Natural killer cell treated with Interleukin-12 subunit alpha and Interleukin-12 subunit beta and Interleukin-15 and Interleukin-18, amount 100 ng/mL, for 72 hours (primary cell): ENCODE measurements around the gene DDO. TPM values are rescaled to one million over a fixed set of nuclear protein-coding genes. Genes with fewer than 3 reads are reported as not detected.

Experiments
- ATAC-seq, 2 donors: fragments of 150-1000 bp; cut with Tn5 transposase in 1 of 2; sonication (Bioruptor Pico), chemical (Tn5 transposase) in 1 of 2; 2 replicates each; pipeline ENCODE4 v1.10.0; 2021
- DNase-seq: peaks from one replicate; pipeline ENCODE4 v3.0.0; 2022; ENCODE audit warnings: low spot score
- H3K27ac Mint-ChIP-seq, 2 donors: 1 replicate in 1 of 2; 2 replicates in 1 of 2; pipeline ENCODE4 v1.8.0; 2022; ENCODE audit warnings: mixed read lengths in 2 of 2, mild to moderate bottlenecking in 1 of 2, moderate library complexity in 1 of 2
- H3K27me3 Mint-ChIP-seq, 2 donors: 1 replicate in 1 of 2; 2 replicates in 1 of 2; pipeline ENCODE4 v1.8.0; 2022; ENCODE audit warnings: mixed read lengths in 2 of 2
- H3K36me3 Mint-ChIP-seq: one replicate; pipeline ENCODE4 v1.8.0; 2022; ENCODE audit warnings: mixed read lengths
- H3K4me1 Mint-ChIP-seq, 2 donors: 1 replicate in 1 of 2; 2 replicates in 1 of 2; pipeline ENCODE4 v1.8.0; 2022; ENCODE audit warnings: low read depth in 2 of 2, mixed read lengths in 2 of 2, mild to moderate bottlenecking in 1 of 2
- H3K4me3 Mint-ChIP-seq: one replicate; pipeline ENCODE4 v1.8.0; 2022; ENCODE audit warnings: mixed read lengths
- H3K9me3 Mint-ChIP-seq: 2 replicates; pipeline ENCODE4 v1.8.0; 2022; ENCODE audit warnings: mixed read lengths
- total RNA-seq, 2 donors: library from RNA; stranded (reverse); gene quantifications; one replicate each; pipeline ENCODE4 v1.2.3, GENCODE V29; 2022

The DDO gene
- total RNA-seq, 2 donors from 2014 or later, result 0.33 TPM; not detected in 1

DNA sequence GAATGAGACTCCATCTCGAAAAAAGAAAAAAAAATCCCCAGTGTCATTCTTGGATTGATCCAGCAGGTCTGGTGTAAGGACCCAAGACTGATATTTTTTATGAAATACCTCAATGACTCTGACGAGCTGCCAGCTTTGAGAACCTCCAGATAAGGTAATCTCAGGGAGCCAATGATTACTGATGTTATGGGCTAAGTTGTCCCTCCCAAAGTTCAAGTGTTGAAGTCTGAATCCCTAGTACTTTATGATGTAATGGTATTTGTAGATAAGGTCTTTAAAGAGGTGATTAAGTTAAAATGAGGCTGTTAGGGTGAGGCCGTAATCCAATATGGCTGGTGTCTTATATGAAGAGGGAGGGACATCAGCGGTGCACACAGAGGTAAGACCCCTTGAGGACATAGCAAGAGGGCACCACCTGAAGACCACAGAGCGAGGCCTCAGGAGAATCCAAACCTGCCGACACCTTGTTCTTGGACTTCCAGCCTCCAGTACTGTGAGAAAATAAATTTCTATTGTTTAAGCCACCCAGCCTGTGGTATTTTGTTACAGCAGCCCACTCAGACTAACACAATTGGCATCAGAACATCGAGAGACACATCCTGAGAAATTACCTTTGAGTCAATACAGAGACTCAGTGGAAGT, 19.7 kb upstream of the DDO start:
- DNase-seq (no peak), ATAC-seq (no peak)
- Mint-ChIP-seq H3K27ac (no peak overlapping the region), H3K27me3 (peaks cover 1 to 10% of the 10 kb centered on the region in 2 donors), H3K4me1 (no peaks in the 10 kb centered on the region), H3K4me3 (no peak overlapping the region), H3K36me3 (no peaks in the 10 kb centered on the region), H3K9me3 (no peaks in the 10 kb centered on the region)

DNA sequence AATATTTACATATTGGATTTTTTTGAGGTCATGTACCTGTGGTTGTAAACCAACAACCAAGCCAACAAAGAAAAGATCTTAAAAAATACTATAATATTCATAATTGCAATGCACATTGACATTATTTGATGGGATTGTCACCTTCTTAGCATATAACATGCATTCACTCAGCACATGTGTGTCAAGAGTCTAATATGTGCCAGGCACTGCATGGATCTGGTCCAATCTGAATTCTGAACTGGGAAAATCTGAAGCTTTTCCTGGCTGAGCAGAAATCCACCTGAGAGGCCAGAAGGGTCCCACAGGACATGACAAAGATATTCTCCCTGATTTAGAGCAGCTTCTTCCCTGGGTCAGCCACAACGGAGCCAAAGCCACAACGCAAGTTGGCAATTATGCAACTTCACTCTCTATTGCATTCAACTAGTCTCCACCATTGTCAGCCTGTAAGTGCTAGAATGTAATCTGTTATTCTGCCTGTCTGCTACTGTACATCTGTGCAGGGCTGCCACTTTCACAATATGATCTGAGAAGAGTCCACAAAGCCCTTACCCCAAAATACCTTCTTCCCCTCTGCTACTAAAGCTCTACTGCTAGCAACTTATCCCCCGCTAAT, 17.0 kb upstream of the DDO start:
- Mint-ChIP-seq H3K4me1 (no peaks in the 10 kb centered on the region), H3K27me3 (peaks cover 3 to 17% of the 10 kb centered on the region in 2 donors), H3K4me3 (no peak overlapping the region), H3K27ac (no peak overlapping the region), H3K36me3 (no peaks in the 10 kb centered on the region), H3K9me3 (no peaks in the 10 kb centered on the region)
- peak in 1 of 2 donors; percentile 9 for ATAC-seq
- DNase-seq, result no peak

DNA sequence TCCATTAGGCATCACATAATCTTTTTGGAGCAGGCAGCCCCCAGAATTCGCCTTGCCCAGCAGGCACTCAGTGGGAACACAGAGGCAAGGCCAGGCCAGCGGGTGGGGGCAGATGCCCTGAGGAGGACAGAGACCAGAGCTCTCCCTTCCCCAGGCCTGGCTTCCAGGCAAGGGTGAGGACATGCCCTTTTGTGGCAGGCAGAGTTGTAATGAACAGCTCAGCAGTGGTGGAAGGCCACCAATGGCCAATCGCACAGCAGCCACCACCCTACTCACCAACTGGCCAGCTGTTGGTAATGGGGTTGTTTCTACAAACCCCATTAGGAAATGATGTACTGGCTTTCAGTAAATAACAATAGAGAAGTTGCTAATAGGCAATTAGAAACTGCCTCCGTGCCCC, 15.4 kb upstream of the DDO start:
- Mint-ChIP-seq H3K27me3 (peaks cover 8 to 18% of the 10 kb centered on the region in 2 donors), H3K9me3 (no peaks in the 10 kb centered on the region), H3K4me3 (no peak overlapping the region), H3K36me3 (no peaks in the 10 kb centered on the region), H3K27ac (no peak overlapping the region), H3K4me1 (no peaks in the 10 kb centered on the region)
- ATAC-seq (peak in 1 of 2 donors; percentile 46), DNase-seq (no peak)

DNA sequence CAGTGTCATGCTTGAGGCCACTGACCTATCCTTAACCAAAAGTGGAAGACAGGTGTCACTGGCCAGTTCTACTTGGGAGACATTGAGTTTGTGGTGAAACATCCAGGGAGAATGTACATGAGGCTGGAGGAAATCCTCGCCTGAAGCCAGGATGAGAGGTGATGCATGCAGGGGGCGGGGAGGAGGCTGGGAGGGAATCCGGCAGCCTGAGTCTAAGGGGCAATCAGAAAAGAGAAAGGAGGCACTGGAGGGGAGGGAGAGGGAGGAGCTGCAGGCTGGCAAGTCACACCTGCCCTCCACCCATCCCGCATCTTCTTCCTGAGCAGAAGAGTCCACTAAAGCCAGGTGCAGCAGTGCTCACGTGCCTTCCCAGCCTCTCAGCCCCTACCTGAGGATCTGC, 14.9 kb upstream of the DDO start:
- no peaks in the 10 kb centered on the region for H3K4me1 Mint-ChIP-seq
- peaks cover 11 to 18% of the 10 kb centered on the region in 2 donors for H3K27me3 Mint-ChIP-seq
- no peak overlapping the region for H3K27ac Mint-ChIP-seq
- no peaks in the 10 kb centered on the region for H3K36me3 Mint-ChIP-seq
- DNase-seq, result no peak
- peak in 1 of 2 donors; percentile 6 for ATAC-seq
- no peaks in the 10 kb centered on the region for H3K9me3 Mint-ChIP-seq
- H3K4me3 Mint-ChIP-seq, result no peak overlapping the region

DNA sequence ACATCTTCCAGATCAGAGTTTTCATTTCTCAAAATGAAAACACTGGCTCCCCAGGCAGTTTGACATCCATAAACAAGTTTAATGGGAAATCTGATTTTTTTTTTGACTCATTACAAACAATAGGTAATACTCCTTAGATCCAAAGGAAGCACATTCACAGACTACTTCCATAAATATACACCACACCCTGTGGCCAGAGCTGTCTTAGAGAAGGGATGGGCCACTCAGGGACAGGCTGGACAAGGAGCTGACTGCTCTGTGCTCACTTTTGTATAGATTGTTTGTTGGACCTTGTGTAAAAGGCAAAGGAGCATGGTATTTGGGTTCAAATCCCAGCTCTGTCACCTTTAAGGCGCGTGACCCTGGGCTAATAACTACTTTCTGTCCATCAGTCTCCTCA, 12.8 kb upstream of the DDO start:
- no peaks in the 10 kb centered on the region for H3K9me3 Mint-ChIP-seq
- H3K4me1 Mint-ChIP-seq, result no peaks in the 10 kb centered on the region
- DNase-seq (no peak), ATAC-seq (no peak)
- H3K36me3 Mint-ChIP-seq, result no peaks in the 10 kb centered on the region
- H3K27ac Mint-ChIP-seq, result no peak overlapping the region
- H3K27me3 Mint-ChIP-seq, result peaks cover 21 to 30% of the 10 kb centered on the region in 2 donors
- H3K4me3 Mint-ChIP-seq, result no peak overlapping the region

DNA sequence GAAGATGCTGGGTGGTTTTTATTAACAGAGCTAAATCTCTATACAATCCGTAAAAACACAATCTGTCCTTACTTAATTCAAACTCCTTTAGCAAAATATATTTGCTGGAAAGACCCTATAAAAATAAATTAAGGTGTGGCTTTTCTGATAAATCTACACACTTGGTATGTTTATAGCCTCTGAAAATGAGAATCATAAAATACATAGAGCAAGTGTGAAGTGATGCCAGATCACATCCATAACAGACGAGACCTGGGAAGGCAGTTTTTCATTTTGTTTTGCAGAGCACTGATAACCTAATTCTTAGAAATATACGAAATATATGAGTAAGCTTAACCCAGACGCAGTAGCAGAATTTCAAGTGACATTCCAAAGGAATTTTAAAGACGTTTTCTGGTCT, 10.4 kb upstream of the DDO start:
- peaks cover 7% of the 10 kb centered on the region for H3K9me3 Mint-ChIP-seq
- no peak for DNase-seq
- peaks cover 34 to 44% of the 10 kb centered on the region in 2 donors for H3K27me3 Mint-ChIP-seq
- H3K36me3 Mint-ChIP-seq, result peaks cover 10% of the 10 kb centered on the region
- no peak for ATAC-seq
- H3K4me1 Mint-ChIP-seq, result peaks cover 11 to 12% of the 10 kb centered on the region in 2 donors
- no peak overlapping the region for H3K4me3 Mint-ChIP-seq
- H3K27ac Mint-ChIP-seq, result no peak overlapping the region

DNA sequence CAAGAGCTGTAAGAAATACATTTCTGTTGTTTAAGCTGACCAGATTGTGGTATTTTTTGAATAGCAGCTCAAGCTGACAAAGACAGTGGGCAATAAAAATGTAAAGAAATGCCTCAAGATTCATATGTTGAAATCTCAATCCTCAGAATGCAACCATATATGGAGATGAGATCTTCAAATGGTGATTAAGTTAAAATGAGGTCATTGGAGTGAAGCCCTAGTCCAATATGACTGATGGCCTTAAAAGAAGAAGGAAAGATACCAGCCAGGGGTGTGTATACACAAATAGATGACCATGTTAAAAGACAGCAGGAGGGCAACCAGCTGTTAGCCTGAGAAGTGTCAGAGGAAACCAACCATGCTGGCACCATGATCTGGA, 7.1 kb upstream of the DDO start:
- Mint-ChIP-seq H3K4me3 (no peak overlapping the region), H3K4me1 (peaks cover 12 to 14% of the 10 kb centered on the region in 2 donors), H3K27ac (peak overlapping the region in 1 of 2 donors; percentile 38), H3K9me3 (peaks cover 7% of the 10 kb centered on the region), H3K27me3 (peaks cover 45 to 54% of the 10 kb centered on the region in 2 donors), H3K36me3 (peaks cover 10% of the 10 kb centered on the region)
- ATAC-seq (no peak), DNase-seq (no peak)

DNA sequence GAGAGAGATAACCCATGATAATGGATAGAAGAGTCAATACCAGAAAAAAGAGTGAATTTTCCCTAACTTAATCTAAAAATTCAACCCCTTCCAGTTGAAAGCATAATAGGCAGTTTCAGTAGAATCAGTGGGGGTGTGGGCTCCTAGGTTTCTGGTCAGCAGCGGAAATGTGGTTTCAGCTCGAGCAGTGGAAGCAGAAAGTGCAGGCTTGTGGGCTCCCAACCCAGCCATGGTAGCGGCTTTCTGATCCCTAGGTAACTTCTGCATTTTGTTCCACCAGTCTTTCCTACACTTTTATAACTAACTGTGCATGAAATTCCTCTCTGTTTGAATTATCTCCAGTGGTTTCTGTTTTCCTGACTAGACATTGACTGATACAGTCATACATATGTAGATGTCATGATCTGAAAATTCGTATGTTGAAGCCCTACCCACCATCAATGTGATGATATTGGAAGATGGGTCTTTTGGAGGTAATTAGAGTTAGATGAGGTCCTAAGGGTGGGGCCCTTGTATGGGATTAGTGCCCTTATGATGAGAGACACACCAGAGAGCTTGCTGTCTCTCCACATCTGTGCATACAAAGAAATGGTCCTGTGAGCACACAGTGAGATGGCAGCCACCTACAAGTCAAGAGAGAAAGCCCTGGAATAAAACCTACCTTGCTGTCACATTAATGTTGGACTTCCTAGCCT, 6.5 kb upstream of the DDO start:
- Mint-ChIP-seq H3K27me3 (peaks cover 45 to 54% of the 10 kb centered on the region in 2 donors), H3K4me3 (no peak overlapping the region)

DNA sequence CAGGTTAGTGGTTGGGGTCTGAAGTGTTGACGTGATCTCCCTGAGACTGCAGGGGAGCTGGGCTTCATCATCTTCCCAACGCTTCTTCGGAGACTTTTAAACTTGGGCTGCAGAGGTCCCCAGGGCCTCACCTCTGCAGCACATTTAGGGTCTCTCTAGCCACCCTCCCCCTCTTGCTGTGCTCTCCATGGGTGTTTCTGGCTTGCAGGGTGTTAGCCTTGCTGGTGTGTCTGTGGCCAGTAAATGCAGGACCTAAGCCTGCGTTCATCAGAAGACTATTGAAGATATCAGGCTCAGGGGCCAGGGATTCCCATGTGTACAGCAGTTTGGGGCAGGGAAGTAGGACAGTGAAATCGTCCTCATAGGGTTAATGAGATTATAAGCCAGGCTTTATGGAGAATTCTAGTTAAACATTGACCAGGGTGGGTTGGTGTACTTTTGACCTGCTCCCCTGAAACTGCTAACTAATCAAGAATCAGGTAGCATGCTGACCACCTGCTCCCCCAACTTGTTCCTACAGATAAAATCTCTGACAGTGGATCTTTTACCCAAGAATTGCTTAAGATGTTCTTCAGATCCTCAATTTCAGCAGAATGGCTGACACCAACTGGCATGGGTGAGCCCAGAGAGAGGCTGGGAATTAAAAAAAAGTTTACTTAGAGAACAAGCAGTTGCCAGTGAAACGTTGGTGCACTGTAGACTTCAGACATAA, 3.8 kb upstream of the DDO start:
- Mint-ChIP-seq H3K4me1 (peaks cover 23 to 24% of the 10 kb centered on the region in 2 donors), H3K4me3 (no peak overlapping the region), H3K27me3 (peaks cover 34 to 45% of the 10 kb centered on the region in 2 donors), H3K9me3 (peaks cover 7% of the 10 kb centered on the region), H3K36me3 (peaks cover 10% of the 10 kb centered on the region), H3K27ac (no peak overlapping the region)
- ATAC-seq, result no peak
- DNase-seq, result no peak

More for the DNA sequence above, 6.5 kb upstream of the DDO start:
- peaks cover 12 to 14% of the 10 kb centered on the region in 2 donors for H3K4me1 Mint-ChIP-seq
- no peak for DNase-seq
- peaks cover 7% of the 10 kb centered on the region for H3K9me3 Mint-ChIP-seq
- peak overlapping the region in 1 of 2 donors; percentile 38 for H3K27ac Mint-ChIP-seq
- no peak for ATAC-seq
- peaks cover 10% of the 10 kb centered on the region for H3K36me3 Mint-ChIP-seq

DNA sequence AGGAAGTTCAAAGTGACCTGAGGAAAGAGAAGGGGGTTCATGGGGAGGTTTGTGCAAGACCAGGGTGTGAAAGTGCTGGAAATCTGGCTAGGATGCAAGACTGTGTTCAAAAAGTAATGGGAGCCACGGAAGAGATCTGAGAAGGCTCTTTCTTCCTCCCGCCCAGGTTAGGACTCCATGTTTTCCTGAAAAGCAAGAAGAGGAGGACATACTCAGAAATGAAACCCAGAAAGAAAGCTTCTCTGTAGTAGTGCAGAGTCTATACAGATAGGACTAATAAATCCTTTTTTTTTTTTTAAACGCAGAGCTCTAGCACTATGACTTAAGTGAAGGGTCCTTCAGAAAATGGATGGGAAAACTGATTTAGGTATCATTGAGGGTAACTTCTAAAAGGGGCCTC, 3.2 kb upstream of the DDO start:
- Mint-ChIP-seq H3K9me3 (peaks cover 7% of the 10 kb centered on the region), H3K36me3 (peaks cover 10% of the 10 kb centered on the region), H3K4me1 (peaks cover 23 to 24% of the 10 kb centered on the region in 2 donors), H3K4me3 (no peak overlapping the region), H3K27me3 (peaks cover 31 to 39% of the 10 kb centered on the region in 2 donors), H3K27ac (no peak overlapping the region)
- no peak for ATAC-seq
- no peak for DNase-seq

DNA sequence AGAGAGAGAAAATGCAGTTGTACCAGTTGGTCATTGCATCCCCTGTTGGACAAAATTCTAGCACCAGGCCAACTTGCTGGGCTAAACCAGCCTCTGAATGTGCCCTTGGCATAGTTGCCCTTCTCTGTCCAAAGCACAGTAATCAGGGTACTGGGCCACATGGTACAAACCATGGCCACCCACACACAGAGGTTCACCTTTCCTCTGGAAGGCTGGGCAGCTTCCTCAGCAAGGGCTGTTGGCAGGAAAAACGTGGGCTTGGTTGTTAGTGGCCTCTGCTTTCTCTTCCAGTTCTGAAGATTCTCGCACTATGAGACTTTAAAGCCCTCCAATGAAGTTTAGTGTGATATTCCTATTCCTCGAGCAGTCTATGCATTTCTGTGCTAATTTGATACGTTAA, 706 bp downstream of the DDO start:
- Mint-ChIP-seq H3K4me1 (peaks cover 16 to 18% of the 10 kb centered on the region in 2 donors), H3K9me3 (no peaks in the 10 kb centered on the region), H3K36me3 (no peaks in the 10 kb centered on the region), H3K4me3 (peak overlapping the region; percentile 52), H3K27me3 (peaks cover 3 to 23% of the 10 kb centered on the region in 2 donors), H3K27ac (peak overlapping the region in 1 of 2 donors; percentile 56)
- DNase-seq (no peak), ATAC-seq (no peak)

DNA sequence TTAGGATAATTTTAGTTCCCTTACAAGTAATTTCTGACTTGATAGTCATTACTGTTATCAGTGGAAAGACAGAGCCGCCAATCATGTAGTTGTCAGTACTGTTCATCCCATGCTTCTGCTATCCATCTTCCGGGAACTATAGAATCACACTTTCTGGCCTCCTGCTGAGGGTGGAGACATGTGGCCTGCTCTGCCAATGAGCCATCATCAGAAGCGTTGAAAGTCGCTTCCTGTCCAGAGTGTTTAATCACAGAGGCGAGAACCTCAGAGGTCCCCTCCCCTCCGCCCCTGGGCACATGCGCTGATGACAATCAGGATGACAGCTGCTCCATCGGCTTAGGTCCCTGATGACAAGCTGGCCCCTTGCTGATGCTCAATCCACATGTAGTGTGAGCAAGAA, 3.0 kb downstream of the DDO start:
- DNase-seq, result no peak
- Mint-ChIP-seq H3K27ac (peak overlapping the region in 1 of 2 donors; percentile 67), H3K4me1 (peaks cover 16 to 18% of the 10 kb centered on the region in 2 donors), H3K9me3 (no peaks in the 10 kb centered on the region), H3K4me3 (no peak overlapping the region), H3K36me3 (no peaks in the 10 kb centered on the region), H3K27me3 (peaks cover 0 to 15% of the 10 kb centered on the region in 2 donors)
- peak; percentile 47 to 84 for ATAC-seq

DNA sequence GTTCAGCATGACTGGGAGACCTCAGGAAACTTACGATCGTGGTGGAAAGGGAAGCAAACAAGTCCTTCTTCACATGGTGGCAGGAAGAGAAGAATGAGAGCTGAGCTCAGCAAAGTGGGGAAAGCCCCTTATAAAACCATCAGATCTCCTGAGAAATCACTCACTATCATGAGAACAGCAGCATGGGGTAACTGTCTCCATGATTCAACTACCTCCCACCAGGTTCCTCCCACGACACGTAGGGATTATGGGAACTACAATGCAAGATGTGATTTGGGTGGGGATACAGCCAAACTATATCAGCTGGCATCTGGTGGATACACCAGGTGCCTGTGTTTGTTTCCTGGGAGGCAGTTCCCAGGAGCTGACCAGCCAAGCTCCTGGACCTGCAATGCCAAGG, 4.9 kb downstream of the DDO start:
- DNase-seq (no peak), ATAC-seq (no peak)
- H3K4me3 Mint-ChIP-seq, result no peak overlapping the region
- peaks cover 12 to 15% of the 10 kb centered on the region in 2 donors for H3K4me1 Mint-ChIP-seq
- H3K27ac Mint-ChIP-seq, result no peak overlapping the region
- no peaks in the 10 kb centered on the region for H3K36me3 Mint-ChIP-seq
- H3K9me3 Mint-ChIP-seq, result no peaks in the 10 kb centered on the region
- peaks cover 0 to 15% of the 10 kb centered on the region in 2 donors for H3K27me3 Mint-ChIP-seq
